Liver (tissue), 9 donors: ENCODE results near the gene TM9SF1. TPM values are rescaled to one million over a fixed set of nuclear protein-coding genes. Genes with fewer than 3 reads are reported as not detected.

Experiments
- DNase-seq: peaks from one replicate; pipeline ENCODE4 v3.0.0-alpha.2; 2017; ENCODE audit warnings: low spot score
- H3K27ac ChIP-seq, 2 donors: one replicate each; pipeline ENCODE4 v1.7.0; 2013; ENCODE audit warnings: inconsistent platforms in 2 of 2, low read length in 2 of 2, control low read depth in 1 of 2, low read depth in 1 of 2, mild to moderate bottlenecking in 1 of 2
- H3K27me3 ChIP-seq, 4 donors: one replicate each; pipeline versions ENCODE4 v1.6.1 to v1.7.0; 2013; ENCODE audit warnings: low read length in 3 of 4, inconsistent platforms in 1 of 4, mild to moderate bottlenecking in 1 of 4, moderate library complexity in 1 of 4; ENCODE audit not compliant: control insufficient read depth in 4 of 4, insufficient read depth in 4 of 4
- H3K36me3 ChIP-seq, 4 donors: one replicate each; pipeline versions ENCODE4 v1.6.1 to v1.7.0; 2013; ENCODE audit warnings: low read length in 3 of 4, mild to moderate bottlenecking in 3 of 4, low read depth in 1 of 4, moderate library complexity in 1 of 4; ENCODE audit not compliant: control insufficient read depth in 4 of 4, insufficient read depth in 3 of 4
- H3K4me1 ChIP-seq, 4 donors: one replicate each; pipeline versions ENCODE4 v1.6.1 to v1.7.0; 2013; ENCODE audit warnings: low read length in 3 of 4, mild to moderate bottlenecking in 3 of 4, moderate library complexity in 1 of 4; ENCODE audit not compliant: control insufficient read depth in 4 of 4, insufficient read depth in 4 of 4
- H3K4me3 ChIP-seq, 3 donors: one replicate each; pipeline versions ENCODE4 v1.6.1 to v1.7.0; 2013; ENCODE audit warnings: low read length in 3 of 3, control low read depth in 1 of 3, low read depth in 1 of 3, mild to moderate bottlenecking in 1 of 3
- H3K9ac ChIP-seq, 2 donors: one replicate each; pipeline ENCODE4 v1.7.0; 2013; ENCODE audit warnings: low read length in 2 of 2, mild to moderate bottlenecking in 2 of 2, moderate library complexity in 2 of 2, control low read depth in 1 of 2, low read depth in 1 of 2
- H3K9me3 ChIP-seq, 4 donors: one replicate each; pipeline versions ENCODE4 v1.6.1 to v1.7.0; 2013; ENCODE audit warnings: low read length in 3 of 4; ENCODE audit not compliant: control insufficient read depth in 4 of 4
- ATF3 ChIP-seq: IDR thresholded peaks from 2 replicates; pipeline ENCODE4 v1.6.1; 2016; ENCODE audit warnings: antibody characterized with exemption
- CTCF ChIP-seq: fragments of 150-350 bp; IDR thresholded peaks from 2 replicates; pipeline ENCODE4 v1.5.1; 2017; ENCODE audit warnings: improper control_type of control experiment, low read depth, low read length; ENCODE audit not compliant: missing input control
- EGR1 ChIP-seq, 2 donors: IDR thresholded peaks; 2 replicates each; pipeline ENCODE4 v1.6.1; 2016 to 2018; ENCODE audit warnings: antibody characterized with exemption in 2 of 2, low read depth in 2 of 2
- FOXA1 ChIP-seq: IDR thresholded peaks from 2 replicates; pipeline ENCODE4 v1.6.1; 2016; ENCODE audit warnings: antibody characterized with exemption
- FOXA2 ChIP-seq: IDR thresholded peaks from 2 replicates; pipeline ENCODE4 v1.6.1; 2016; ENCODE audit warnings: antibody characterized with exemption
- GABPA ChIP-seq, 2 donors: IDR thresholded peaks in 1 of 2; conservative IDR thresholded peaks in 1 of 2; 2 replicates each; pipeline ENCODE4 v1.6.1; 2016; ENCODE audit warnings: antibody characterized with exemption in 2 of 2, mild to moderate bottlenecking in 1 of 2, moderate library complexity in 1 of 2
- HNF4A ChIP-seq, 2 donors: conservative IDR thresholded peaks; 2 replicates each; pipeline ENCODE4 v1.6.1; 2016; ENCODE audit warnings: antibody characterized with exemption in 2 of 2, mild to moderate bottlenecking in 2 of 2
- HNF4G ChIP-seq: IDR thresholded peaks from 2 replicates; pipeline ENCODE4 v1.6.1; 2016; ENCODE audit warnings: antibody characterized with exemption
- JUND ChIP-seq, 2 donors: IDR thresholded peaks; 2 replicates each; pipeline ENCODE4 v1.6.1; 2016; ENCODE audit warnings: antibody characterized with exemption in 2 of 2
- MAX ChIP-seq: IDR thresholded peaks from 2 replicates; pipeline ENCODE4 v1.6.1; 2016; ENCODE audit warnings: antibody characterized with exemption
- NR2F2 ChIP-seq: IDR thresholded peaks from 2 replicates; pipeline ENCODE4 v1.6.1; 2016; ENCODE audit warnings: antibody characterized with exemption
- RAD21 ChIP-seq, 2 donors: IDR thresholded peaks; 2 replicates each; pipeline ENCODE4 v1.6.1; 2016; ENCODE audit warnings: antibody characterized with exemption in 2 of 2, mild to moderate bottlenecking in 2 of 2
- REST ChIP-seq: IDR thresholded peaks from 2 replicates; pipeline ENCODE4 v1.6.1; 2016; ENCODE audit warnings: antibody characterized with exemption, mild to moderate bottlenecking
- RXRA ChIP-seq, 2 donors: IDR thresholded peaks; 2 replicates each; pipeline ENCODE4 v1.6.1; 2017 to 2018; ENCODE audit warnings: antibody characterized with exemption in 2 of 2, mild to moderate bottlenecking in 1 of 2
- SP1 ChIP-seq: IDR thresholded peaks from 2 replicates; pipeline ENCODE4 v1.6.1; 2018; ENCODE audit warnings: antibody characterized with exemption, mild to moderate bottlenecking
- TAF1 ChIP-seq: conservative IDR thresholded peaks from 2 replicates; pipeline ENCODE4 v1.6.1; 2016; ENCODE audit warnings: antibody characterized with exemption, mild to moderate bottlenecking
- YY1 ChIP-seq: IDR thresholded peaks from 2 replicates; pipeline ENCODE4 v1.6.1; 2016; ENCODE audit warnings: antibody characterized with exemption, mild to moderate bottlenecking
- ZBTB33 ChIP-seq: IDR thresholded peaks from 2 replicates; pipeline ENCODE4 v1.6.1; 2016; ENCODE audit warnings: antibody characterized with exemption
- WGBS: extraction: QIAGEN DNeasy Blood & Tissue Kit; methylation state at CpG from one replicate; pipeline ENCODE4 v1.1.7; 2013; 5-methylcytosine and 5-hydroxymethylcytosine counted together
- polyA plus RNA-seq, 2 donors: library from polyadenylated mRNA; stranded (reverse) in 1 of 2; unstranded in 1 of 2; fragments of 200-250 nt in 1 of 2; fragments of >200 nt in 1 of 2; fragmentation: Nextera tagmentation in 1 of 2; extraction: Ambion mirVana in 1 of 2; gene quantifications; one replicate each; pipeline versions ENCODE4 v1.2.1 to v1.2.3, GENCODE V29; 2013 to 2015
- total RNA-seq, 2 donors: library from RNA; depleted of rRNA; stranded (reverse); fragments of >200 nt; gene quantifications; one replicate each; pipeline ENCODE4 v1.2.3, GENCODE V29; 2014
- donor health status: healthy.
- donor health status: healthy.
- donor health status: healthy.
- donor health status: healthy.
- donor health status: healthy.

Gene TM9SF1
- total and polyA plus RNA-seq, 4 donors = 27.5 to 76.2 (median 38.5) TPM

GRCh38 chr14:24184104-24184970 lies 10.9 kb downstream of the TM9SF1 start:
- Histone ChIP-seq H3K9me3 (no peaks in the 10 kb centered on the region), H3K9ac (no peak overlapping the region), H3K4me1 (peaks cover 5 to 30% (median 19%) of the 10 kb centered on the region in 4 donors), H3K27ac (no peak overlapping the region), H3K36me3 (peaks cover 15 to 62% (median 21%) of the 10 kb centered on the region in 4 donors), H3K27me3 (no peaks in the 10 kb centered on the region), H3K4me3 (no peak overlapping the region)
- TF ChIP-seq EGR1 (IDR thresholded peaks at IDR 0.05; ENCODE audit: low read depth in 2 of 2) (no peak), HNF4G (no peak), CTCF (no peak), REST (no peak), TAF1 (no peak), RXRA (IDR thresholded peaks at IDR 0.05) (no peak), YY1 (no peak), MAX (no peak), HNF4A (conservative IDR thresholded peaks at IDR 0.05) (no peak), RAD21 (IDR thresholded peaks at IDR 0.05) (no peak), FOXA2 (no peak)
- DNase-seq = no peak
- 94% methylated on average over 19 of the region's 19 CpGs for WGBS

GRCh38 chr14:24183014-24183481 lies 12.2 kb downstream of the TM9SF1 start:
- Histone ChIP-seq H3K4me1 (peaks cover 3 to 30% (median 19%) of the 10 kb centered on the region in 4 donors), H3K36me3 (peaks cover 15 to 74% (median 24%) of the 10 kb centered on the region in 4 donors), H3K9ac (no peak overlapping the region), H3K27me3 (no peaks in the 10 kb centered on the region), H3K9me3 (no peaks in the 10 kb centered on the region), H3K27ac (no peak overlapping the region), H3K4me3 (no peak overlapping the region)
- 95% methylated on average over 15 of the region's 15 CpGs for WGBS
- no peak for DNase-seq
- no peak for TF ChIP-seq RXRA (IDR thresholded peaks at IDR 0.05)
- no peak for TF ChIP-seq NR2F2
- no peak for TF ChIP-seq FOXA1
- TF ChIP-seq HNF4A (conservative IDR thresholded peaks at IDR 0.05) = no peak
- no peak for TF ChIP-seq HNF4G
- TF ChIP-seq EGR1 (IDR thresholded peaks at IDR 0.05; ENCODE audit: low read depth in 2 of 2) = no peak
- TF ChIP-seq JUND (IDR thresholded peaks at IDR 0.05) = no peak
- TF ChIP-seq SP1 = no peak
- TF ChIP-seq RAD21 (IDR thresholded peaks at IDR 0.05) = no peak
- no peak for TF ChIP-seq REST
- TF ChIP-seq TAF1 = no peak
- no peak for TF ChIP-seq YY1
- no peak for TF ChIP-seq ZBTB33
- no peak for TF ChIP-seq ATF3
- no peak for TF ChIP-seq GABPA (IDR thresholded peaks at IDR 0.05 in 1 of 2, conservative IDR thresholded peaks at IDR 0.05 in 1 of 2)
